HG03095 (cell line): ENCODE results near the gene RPEL1.
"Not testable (repeated sequence)": the region's sequence is repeated elsewhere in the genome, so short reads cannot be mapped to it uniquely, and the experiment has no call there.

Experiments
- ATAC-seq: cut with Tn5 transposase; IDR thresholded peaks from one replicate; pipeline ENCODE4 v1.9.1; 2021; ENCODE audit warnings: moderate library complexity; ENCODE audit not compliant: unreplicated experiment

The RPEL1 gene

DNA sequence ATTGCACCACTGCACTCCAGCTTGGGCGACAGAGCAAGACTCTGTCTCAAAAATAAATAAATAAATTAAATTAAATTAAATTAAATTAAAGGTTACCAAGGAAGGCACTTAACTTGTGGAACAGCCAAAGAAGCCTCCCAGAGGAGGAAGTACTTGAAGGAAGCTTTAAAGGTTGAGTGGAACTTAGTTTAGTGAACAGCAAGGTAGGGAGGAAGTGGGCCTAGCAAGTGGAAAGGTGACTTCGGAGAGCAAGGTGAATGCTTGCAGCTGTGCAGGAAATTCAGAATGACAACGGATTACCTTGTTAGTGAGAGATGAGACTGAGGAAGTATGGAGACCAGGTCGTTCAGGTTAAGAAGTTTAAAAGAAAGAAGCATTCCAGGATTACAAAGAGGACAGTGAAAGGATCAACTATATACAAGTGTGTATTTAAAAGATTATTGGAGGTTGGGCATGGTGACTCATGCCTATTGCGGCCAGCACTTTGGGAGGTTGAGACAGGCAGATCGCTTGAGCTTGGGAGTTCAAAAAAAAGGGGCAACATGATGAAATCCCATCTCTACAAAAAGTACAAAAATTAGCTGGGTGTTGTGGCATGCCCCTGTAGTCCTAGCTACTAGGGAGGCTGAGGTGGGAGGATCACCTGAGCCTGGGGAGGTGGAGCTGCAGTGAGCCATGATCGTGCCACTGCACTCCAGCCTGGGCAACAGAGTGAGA is 12.8 kb upstream of the RPEL1 start:
- no peak for ATAC-seq

DNA sequence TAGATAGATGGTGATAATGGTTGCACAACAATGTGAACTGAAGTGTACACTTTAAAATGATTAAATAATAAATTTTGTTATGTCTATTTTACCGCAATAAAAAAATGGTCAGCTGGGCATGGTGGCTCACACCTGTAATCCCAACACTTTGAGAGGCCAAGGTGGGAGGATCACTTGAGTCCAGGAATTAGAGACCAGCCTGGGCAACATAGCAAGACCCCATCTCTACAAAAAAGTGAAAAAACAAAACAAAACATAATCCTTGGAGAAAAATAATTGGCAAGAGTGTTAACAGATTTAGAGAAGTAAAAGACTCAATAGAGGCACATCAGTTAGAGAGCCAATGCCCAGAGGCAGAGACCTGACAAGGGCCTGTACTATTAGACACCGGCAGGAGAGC is 9.9 kb upstream of the RPEL1 start:
- no peak for ATAC-seq

DNA sequence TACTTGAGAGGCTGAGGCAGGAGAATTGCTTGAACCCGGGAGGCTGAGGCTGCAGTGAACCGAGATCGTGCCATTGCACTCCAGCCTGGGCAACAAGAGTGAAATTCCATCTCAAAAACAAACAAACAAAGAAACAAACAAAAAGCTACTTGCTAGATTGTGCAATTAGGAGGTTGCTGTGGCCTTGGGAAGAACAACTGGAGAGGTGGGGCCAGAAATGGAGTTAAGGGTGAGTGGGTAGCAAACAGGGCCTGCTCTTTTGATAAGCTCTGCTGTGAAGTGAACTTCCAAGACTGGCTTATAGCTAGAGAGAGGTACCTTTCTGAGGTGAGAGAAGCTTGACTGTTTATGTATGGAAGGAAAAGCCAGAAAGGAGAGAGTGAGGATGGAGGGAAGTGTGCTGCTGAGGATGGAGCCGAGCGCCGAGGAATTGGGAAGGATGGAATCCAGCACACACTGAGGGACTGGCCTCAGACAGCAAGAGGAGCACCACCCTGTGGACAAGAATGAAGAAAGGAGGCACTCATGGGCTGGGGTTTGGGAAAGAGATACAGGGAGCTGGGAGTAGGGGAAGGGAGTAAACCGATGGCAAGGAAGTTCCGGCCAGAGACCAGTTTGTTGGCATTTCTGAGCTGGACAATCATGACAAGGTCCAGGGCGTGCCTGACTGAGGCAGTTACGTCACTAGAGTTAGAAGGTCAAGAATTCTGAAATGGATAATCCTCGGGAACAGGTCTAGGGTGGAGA is 7.0 kb upstream of the RPEL1 start:
- no peak for ATAC-seq

DNA sequence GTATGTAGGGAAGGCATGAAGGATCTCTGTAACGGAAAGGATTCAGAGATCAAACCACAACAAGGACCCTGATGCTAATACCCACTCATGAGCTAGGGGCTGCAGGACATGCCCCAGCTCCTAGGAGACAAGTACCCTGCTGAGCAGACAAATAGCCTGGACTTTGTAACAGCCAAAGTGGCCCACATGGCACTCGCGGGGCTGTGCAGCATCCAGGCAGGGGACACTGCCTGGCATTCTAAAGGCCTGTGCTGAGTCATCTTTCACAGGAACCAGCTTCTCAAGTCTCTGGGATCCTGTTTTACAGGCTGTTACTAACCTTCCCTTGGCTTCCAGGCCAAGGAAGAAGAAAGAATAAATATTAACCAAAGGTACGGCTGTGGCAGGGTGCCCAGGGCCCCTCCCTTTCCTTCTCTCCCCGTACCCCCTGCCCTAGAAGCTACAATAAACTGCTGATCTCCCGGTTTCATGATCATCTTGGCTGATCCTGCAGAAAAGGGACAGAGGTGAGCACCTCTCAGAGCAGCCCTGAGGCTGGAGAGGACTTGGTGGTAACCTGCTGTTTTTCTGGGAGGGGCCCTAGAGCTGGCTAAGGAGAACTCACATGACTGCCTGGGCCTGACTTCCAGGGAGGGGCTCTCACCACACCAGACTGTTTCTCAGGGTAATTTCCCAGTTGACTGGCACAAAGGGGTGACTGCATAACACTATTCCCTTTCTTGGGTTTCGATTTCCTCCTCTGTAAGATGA is 4.2 kb upstream of the RPEL1 start:
- ATAC-seq: no peak

DNA sequence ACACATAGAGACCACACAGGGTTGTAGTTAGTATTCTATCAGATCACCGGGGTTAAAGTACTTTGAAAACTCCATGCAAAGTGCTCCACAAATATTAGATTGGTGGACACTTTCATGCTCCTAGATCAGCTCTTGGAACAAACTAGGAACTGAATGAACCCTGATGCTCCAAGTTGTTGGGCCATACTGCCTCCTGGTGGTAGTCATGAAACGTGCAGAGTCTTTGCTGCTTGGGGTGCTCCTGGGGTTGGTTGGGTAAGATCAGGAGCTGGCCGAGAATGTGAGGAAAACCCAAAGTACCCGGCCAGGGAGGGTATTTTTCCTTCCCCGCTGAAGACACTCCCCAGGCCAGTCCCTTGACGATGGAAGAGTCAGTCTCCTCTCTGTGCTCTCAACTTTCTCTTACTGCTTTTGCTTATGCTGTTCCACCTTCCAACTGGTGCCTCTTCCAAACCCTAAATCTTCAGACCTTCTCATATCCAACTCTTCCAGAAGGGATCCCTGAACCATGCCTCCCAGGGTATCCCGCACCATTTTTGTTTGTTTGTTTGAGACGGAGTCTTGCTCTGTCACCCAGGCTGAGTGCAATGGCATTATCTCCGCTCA is 918 bp upstream of the RPEL1 start:
- no peak for ATAC-seq

DNA sequence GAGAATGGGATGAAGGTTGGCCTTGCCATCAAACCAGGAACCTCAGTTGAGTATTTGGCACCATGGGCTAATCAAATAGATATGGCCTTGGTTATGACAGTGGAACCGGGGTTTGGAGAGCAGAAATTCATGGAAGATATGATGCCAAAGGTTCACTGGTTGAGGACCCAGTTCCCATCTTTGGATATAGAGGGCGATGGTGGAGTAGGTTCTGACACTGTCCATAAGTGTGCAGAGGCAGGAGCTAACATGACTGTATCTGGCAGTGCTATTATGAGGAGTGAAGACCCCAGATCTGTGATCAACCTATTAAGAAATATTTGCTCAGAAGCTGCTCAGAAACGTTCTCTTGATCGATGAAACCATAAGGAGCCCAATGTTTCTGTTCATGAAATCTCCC is 637 bp downstream of the RPEL1 start:
- no peak for ATAC-seq

DNA sequence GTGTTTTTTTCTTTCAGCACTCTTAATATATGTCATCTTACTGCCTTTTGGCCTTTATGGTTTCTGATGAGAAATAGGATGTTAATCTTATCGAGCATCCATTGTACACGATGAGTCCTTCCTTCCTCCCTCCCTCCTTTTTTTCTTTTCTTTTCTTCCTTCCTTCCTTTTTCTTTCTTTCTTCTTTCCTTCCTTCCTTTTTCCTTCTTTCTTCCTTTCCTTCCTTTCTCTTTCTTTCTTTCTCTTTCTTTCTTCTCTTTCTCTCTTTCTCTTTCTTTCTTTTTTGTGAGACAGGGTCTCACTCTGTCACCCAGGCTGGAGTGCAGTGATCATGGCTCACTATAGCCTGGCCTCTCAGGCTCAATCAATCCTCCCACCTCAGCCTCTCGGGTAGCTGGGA is 8.4 kb downstream of the RPEL1 start:
- no peak for ATAC-seq

DNA sequence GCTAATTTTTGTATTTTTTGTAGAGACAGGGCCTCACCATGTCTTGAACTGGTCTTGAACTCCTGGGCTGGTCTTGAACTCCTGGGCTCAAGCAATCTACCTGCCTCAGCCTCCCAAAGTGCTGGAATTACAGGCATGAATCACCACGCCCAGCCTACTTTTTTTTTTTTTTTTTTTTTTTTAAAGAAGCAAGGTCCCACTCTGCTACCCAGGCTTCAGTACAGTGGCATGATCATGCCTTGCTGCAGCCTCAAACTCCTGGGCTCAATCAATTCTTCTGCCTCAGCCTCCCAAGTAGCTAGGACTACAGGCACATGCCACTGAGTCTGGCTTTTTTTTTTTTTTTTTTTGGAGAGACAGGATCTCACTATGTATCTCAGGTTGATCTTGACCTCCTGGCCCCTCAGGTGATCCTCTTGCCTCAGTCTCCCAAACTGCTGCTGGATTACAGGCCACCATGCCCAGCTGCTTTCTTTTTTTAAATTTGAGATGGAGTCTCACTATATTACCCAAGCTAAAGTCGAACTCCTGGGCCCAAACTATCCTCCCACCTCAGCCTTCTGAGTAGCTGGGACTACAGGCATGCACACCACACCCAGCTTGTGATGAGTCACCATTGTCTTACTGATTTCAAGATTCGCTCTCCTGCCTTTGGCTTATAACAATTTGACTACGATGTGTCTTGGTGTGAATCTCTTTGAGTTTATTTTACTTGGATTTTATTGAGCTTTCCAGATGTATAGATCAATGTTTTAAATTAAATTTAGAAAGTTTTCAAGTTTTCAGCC is 9.0 kb downstream of the RPEL1 start:
- ATAC-seq: no peak

DNA sequence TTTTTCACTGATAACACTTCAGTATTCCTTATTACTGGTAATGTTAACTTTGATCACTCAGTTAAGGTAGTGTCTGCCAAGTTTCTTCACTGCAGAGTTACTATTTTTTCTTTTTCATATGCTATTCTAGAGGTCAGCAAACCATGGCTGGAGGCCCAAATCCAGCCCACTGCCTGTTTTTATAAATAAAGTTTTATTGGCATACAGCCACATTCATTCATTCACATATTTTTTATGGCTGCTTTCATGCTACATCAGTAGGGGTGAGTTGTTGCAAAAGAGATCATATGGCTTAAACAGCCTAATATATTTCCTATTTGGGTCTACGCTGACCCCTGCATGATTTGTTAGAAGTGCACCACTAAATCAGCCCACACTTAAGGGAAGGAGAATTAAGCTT is 10.9 kb downstream of the RPEL1 start:
- no peak for ATAC-seq

DNA sequence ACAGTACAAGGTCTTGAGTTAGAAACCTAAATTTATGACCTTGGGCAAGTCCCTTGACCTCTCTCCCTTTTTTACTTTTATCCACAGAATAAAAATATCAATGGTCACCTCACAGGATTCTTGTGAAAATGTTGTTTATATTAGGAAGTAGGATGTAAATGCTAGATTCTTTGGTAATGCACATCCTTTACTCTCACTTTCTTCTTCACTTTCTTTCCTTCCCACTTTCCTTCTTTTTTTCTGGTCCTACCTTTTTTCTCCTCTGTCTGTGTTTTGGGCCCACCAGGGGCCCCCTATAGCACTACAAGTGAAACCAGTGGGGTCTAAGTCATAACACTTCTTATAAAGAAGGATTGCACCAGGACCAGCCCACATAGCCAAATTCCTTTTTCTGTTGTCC is 12.1 kb downstream of the RPEL1 start:
- no peak for ATAC-seq

DNA sequence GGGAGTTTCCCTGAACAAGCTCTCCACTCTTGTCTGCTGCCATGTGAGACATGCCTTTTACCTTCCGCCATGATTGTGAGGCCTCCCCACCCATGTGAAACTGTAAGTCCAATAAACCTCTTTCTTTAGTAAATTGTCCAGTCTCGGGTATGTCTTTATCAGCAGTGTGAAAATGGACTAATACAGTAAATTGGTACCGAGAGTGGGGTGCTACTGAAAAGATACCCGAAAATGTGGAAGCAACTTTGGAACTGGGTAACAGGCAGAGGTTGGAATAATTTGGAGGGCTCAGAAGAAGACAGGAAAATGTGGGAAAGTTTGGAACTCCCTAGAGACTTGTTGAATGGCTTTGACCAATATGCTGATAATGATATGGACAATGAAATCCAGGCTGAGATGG is 13.2 kb downstream of the RPEL1 start:
- not testable (repeated sequence) for ATAC-seq

DNA sequence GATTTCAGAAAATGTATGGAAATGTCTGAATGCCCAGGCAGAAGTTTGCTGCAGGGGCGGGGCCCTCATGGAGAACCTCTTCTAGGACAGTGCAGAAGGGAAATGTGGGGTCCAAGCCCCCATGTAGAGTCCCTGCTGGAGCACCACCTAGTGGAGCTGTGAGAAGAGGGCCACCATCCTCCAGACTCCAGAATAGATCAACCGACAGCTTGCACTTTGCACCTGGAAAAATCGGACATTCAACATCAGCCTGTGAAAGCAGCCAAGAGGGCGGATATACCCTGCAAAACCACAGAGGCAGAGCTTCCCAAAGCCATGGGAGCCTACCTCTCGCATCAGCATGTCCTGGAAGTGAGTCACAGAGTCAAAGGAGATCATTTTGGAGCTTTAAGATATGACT is 14.3 kb downstream of the RPEL1 start:
- no peak for ATAC-seq

DNA sequence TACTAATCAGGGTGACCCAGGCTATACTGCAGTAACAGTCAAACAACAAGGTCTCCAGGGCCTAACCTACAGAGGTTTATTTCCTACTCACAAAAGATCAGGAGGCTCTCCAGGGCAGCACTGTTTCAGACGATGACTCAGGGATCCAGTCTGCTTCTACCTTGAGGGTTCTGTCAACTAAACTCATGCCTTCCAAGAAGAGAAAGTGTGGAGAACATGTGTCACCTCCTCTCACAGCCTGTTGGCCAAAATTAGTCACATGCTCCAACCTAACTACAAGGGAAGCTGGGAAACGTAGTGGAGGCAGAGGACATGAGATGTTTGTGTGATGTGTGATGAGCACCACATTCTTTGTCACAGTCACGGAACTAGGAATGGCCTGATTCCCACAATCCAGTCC is 16.5 kb downstream of the RPEL1 start:
- no peak for ATAC-seq

DNA sequence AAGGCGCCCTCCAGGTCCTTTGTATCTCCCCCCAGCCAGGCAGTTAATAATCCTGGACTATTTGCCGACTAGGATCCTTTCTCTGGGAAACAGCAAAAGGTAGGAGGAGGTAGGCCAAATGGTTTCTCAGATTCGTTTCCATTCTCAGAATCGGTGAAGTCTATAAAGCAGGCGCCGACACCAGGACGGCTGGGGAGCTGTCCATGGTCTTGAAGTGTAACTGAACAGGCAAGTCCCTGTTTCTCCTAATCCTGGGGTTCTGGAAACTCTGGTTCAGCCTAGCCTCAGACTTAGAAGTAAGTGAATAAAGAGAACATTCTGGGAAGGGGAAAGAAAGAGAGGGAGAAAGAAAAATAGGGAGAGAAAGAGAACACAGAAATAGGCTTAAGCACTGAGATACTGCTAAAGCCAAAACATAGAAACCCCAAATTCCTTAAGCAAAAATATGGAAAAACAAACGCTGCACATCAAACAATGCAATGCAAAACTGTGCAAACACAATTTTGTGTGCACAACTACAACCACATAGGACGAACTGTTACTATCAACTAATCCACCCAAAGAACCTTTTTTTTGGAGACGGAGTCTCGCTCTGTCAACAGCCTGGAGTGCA is 20.1 kb downstream of the RPEL1 start:
- no peak for ATAC-seq

DNA sequence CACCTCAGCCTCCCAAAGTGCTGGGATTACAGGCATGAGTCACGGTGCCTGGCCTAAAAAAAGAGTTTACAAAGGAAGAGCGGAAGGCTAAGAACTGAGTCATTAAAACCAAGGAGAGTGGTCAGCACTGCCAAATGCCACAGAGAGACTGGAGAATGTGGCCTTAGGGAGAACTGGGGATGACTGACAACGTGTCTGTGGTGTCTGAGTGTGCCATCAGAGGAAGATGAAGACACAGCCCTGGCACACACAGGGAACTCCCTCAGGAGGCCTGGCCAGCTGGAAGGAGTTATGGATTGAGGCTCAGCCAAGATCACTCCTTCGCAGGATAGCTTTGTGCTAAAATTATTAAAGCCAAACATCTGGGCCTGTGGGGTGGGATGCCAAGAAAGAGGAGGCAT is 27.4 kb downstream of the RPEL1 start:
- no peak for ATAC-seq

DNA sequence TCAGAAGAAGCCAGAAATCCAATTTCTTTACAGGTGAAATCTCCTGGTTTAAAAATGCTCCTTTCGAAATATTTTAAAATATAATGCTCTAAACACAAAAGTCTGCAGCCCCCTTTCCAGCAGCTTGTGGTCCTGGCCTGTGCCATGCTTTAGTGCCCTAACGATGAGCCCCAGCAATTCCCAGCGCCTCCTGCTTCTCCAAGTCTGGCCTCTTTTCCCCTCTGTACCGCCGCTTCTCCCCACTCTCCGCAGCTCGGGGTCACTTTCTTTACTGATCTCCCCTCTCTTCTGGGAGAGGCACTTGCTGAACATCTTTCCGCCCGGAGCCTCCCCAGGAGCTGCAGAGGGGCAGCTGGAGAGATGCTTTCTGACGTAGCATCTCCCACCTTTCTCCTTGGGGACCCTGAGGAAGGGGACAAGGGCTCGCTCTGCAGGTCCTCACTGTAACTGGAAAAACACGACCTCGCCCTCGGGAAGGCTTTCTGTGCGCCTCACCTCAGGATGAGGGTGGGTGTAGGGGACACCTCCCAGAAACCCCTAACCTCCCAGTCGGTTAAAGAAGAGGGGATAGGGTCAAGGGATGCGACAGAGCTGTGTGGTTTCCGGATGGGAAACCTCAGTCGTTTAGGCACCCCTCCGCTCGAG is 30.7 kb downstream of the RPEL1 start:
- ATAC-seq: no peak

DNA sequence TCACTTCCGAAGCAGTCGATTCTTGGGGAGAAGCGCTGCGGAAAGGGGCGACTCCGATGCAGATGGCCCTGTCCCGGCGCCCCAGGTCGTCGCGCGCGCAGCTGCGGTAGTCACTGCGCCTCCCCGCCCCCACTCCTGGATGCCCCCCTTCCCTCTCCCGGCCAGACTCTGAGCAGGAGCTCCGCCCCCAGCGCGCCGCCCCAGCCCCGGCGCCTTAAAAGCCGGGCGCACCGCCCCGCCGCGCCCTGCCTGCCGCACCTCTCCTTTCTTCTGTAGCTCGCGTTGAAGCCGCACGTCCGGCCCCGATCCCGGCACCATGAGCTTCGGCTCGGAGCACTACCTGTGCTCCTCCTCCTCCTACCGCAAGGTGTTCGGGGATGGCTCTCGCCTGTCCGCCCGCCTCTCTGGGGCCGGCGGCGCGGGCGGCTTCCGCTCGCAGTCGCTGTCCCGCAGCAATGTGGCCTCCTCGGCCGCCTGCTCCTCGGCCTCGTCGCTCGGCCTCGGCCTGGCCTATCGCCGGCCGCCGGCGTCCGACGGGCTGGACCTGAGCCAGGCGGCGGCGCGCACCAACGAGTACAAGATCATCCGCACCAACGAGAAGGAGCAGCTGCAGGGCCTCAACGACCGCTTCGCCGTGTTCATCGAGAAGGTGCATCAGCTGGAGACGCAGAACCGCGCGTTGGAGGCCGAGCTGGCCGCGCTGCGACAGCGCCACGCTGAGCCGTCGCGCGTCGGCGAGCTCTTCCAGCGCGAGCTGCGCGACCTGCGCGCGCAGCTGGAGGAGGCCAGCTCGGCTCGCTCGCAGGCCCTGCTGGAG is 31.4 kb downstream of the RPEL1 start, which contains the start of gene INA:
Gene INA (plus strand): TSS at position 243 of the 817 bp plus-strand sequence. CDS start 74 bp downstream, at position 317.
- ATAC-seq: peak; percentile 62

DNA sequence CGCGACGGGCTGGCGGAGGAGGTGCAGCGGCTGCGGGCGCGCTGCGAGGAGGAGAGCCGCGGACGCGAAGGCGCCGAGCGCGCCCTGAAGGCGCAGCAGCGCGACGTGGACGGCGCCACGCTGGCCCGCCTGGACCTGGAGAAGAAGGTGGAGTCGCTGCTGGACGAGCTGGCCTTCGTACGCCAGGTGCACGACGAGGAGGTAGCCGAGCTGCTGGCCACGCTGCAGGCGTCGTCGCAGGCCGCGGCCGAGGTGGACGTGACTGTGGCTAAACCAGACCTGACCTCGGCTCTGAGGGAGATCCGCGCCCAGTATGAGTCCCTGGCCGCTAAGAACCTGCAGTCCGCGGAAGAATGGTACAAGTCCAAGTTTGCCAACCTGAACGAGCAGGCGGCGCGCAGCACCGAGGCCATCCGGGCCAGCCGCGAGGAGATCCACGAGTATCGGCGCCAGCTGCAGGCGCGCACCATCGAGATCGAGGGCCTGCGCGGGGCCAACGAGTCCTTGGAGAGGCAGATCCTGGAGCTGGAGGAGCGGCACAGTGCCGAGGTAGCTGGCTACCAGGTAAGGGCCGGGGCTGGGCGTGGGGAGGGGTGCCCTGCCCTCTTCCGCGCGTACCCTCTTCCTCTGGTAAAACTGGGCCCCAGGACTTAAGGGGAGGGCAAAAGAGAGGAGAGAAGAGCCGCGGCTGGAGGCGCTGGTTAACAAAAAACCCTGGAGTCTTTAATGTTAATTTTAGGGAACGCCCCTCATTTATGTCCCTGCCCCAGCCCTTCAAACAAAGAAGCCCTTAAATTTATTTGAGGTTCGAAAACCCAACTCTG is 32.2 kb downstream of the RPEL1 start:
- no peak for ATAC-seq
